Activated CD8-positive, alpha-beta T cell treated with anti-CD3 and anti-CD28 coated beads, Interleukin-2, amount 10 ng/mL, durations not matched to agents 7 days and 5 days (primary cell): ENCODE results near the gene CPSF7. TPM values are rescaled to one million over a fixed set of nuclear protein-coding genes. Genes with fewer than 3 reads are reported as not detected.

ENCODE experiments used
- ATAC-seq: fragments of 150-1000 bp; cut with Tn5 transposase; one replicate; pipeline ENCODE4 v1.10.0; 2021; ENCODE audit warnings: moderate library complexity
- CTCF ChIA-PET: fragments of 350-600 bp; sonication (Branson Sonifier 250); formaldehyde crosslinking; loops from one replicate; lab custom pipeline; 2021; ENCODE audit warnings: antibody characterized with exemption; lab: Charles Lee
- POLR2A ChIA-PET: fragments of 350-600 bp; sonication (Branson Sonifier 250); formaldehyde crosslinking; loops from one replicate; lab custom pipeline; 2021; ENCODE audit warnings: antibody characterized with exemption; lab: Charles Lee
- DNase-seq: peaks from one replicate; pipeline ENCODE4 v3.0.0-alpha.2; 2020
- H3K27ac Mint-ChIP-seq: one replicate; pipeline ENCODE4 v1.8.0; 2021; ENCODE audit warnings: mild to moderate bottlenecking, mixed read lengths
- H3K27me3 Mint-ChIP-seq: one replicate; pipeline ENCODE4 v1.8.0; 2021; ENCODE audit warnings: low read depth, mixed read lengths
- H3K36me3 Mint-ChIP-seq: one replicate; pipeline ENCODE4 v1.8.0; 2021; ENCODE audit warnings: low read depth, mixed read lengths
- H3K4me1 Mint-ChIP-seq: one replicate; pipeline ENCODE4 v1.8.0; 2021; ENCODE audit warnings: low read depth, mixed read lengths
- H3K4me3 Mint-ChIP-seq: one replicate; pipeline ENCODE4 v1.8.0; 2021; ENCODE audit warnings: mild to moderate bottlenecking, mixed read lengths
- H3K9me3 Mint-ChIP-seq: one replicate; pipeline ENCODE4 v1.8.0; 2022; ENCODE audit warnings: mixed read lengths; ENCODE audit not compliant: insufficient read depth
- total RNA-seq, 2 experiments: library from RNA; stranded (reverse); gene quantifications; one replicate each; pipeline ENCODE4 v1.2.3, GENCODE V29; 2021

CPSF7 gene
- total RNA-seq, 2 experiments from 2014 or later = 94.8 to 98.4 TPM

- H3K36me3 Mint-ChIP-seq = peaks cover 72% of the 10 kb centered on the region
- DNase-seq (no peak), ATAC-seq (no peak)
- H3K4me1 Mint-ChIP-seq = peaks cover 18% of the 10 kb centered on the region
- no peaks in the 10 kb centered on the region for H3K27me3 Mint-ChIP-seq
- H3K4me3 Mint-ChIP-seq = no peak overlapping the region
- peaks cover 4% of the 10 kb centered on the region for H3K9me3 Mint-ChIP-seq
- ChIA-PET POLR2A (interaction anchor here (1.0 kb wide), 1 partner anchor 33 kb away, joined by 3 read pairs; no protein-coding TSS in a partner anchor), CTCF (interaction anchor here (0.8 to 4.0 kb wide), 2 partner anchors 13 to 17 kb away, joined by 4 to 35 read pairs; no protein-coding TSS in a partner anchor)
- H3K27ac Mint-ChIP-seq = no peak overlapping the region
Observed at GRCh38 chr11:61368646-61369045, 61.1 kb downstream of the CPSF7 start.

- POLR2A ChIA-PET = interaction anchor here (1.0 to 1.4 kb wide), 2 partner anchors 18 to 31 kb away, joined by 3 to 5 read pairs; no protein-coding TSS in a partner anchor
- DNase-seq (no peak), ATAC-seq (no peak)
- Mint-ChIP-seq H3K27ac (no peak overlapping the region), H3K9me3 (no peaks in the 10 kb centered on the region), H3K36me3 (peaks cover 71% of the 10 kb centered on the region), H3K4me1 (peaks cover 30% of the 10 kb centered on the region), H3K27me3 (no peaks in the 10 kb centered on the region), H3K4me3 (no peak overlapping the region)
- CTCF ChIA-PET = interaction anchor here (2.5 to 3.4 kb wide), 2 partner anchors 18 to 31 kb away, joined by 20 read pairs; no protein-coding TSS in a partner anchor
Observed at GRCh38 chr11:61367406-61367805, 62.4 kb downstream of the CPSF7 start.

- Mint-ChIP-seq H3K4me1 (peaks cover 37% of the 10 kb centered on the region), H3K36me3 (peaks cover 50% of the 10 kb centered on the region), H3K27ac (no peak overlapping the region), H3K9me3 (no peaks in the 10 kb centered on the region), H3K4me3 (peak overlapping the region; percentile 95), H3K27me3 (no peaks in the 10 kb centered on the region)
- ChIA-PET POLR2A (interaction anchor here (1.2 to 5.5 kb wide), 3 partner anchors 16 to 65 kb away, joined by 3 to 72 read pairs (median 25); partner anchors contain the start of genes CPSF7, DDB1, SDHAF2 and TKFC), CTCF (interaction anchor here (0.7 to 5.0 kb wide), 5 partner anchors 21 to 71 kb away, joined by 4 to 105 read pairs (median 19); partner anchors contain the start of gene TMEM216)
- no peak for ATAC-seq
- DNase-seq = no peak
Observed at GRCh38 chr11:61364012-61364675, 65.6 kb downstream of the CPSF7 start.

- Mint-ChIP-seq H3K4me3 (peak overlapping the region; percentile 95), H3K36me3 (peaks cover 39% of the 10 kb centered on the region), H3K9me3 (no peaks in the 10 kb centered on the region), H3K27ac (peak overlapping the region; percentile 94), H3K4me1 (peaks cover 37% of the 10 kb centered on the region), H3K27me3 (no peaks in the 10 kb centered on the region)
- ChIA-PET POLR2A (interaction anchor here (0.8 to 5.5 kb wide), 14 partner anchors 8 to 73 kb away, joined by 3 to 72 read pairs (median 8); partner anchors contain the start of genes CPSF7, DDB1, SDHAF2 and TKFC), CTCF (interaction anchor here (0.7 to 5.0 kb wide), 15 partner anchors 8 to 260 kb away, joined by 3 to 105 read pairs (median 7); partner anchors contain the start of genes CD5, DDB1, TKFC and TMEM216)
- peak; percentile 28 for ATAC-seq
- DNase-seq = peak; percentile 60
Observed at GRCh38 chr11:61362542-61362875, 67.3 kb downstream of the CPSF7 start.

- H3K36me3 Mint-ChIP-seq = peaks cover 35% of the 10 kb centered on the region
- peak within 1 kb of the TSS; percentile 95 for H3K4me3 Mint-ChIP-seq
- H3K27me3 Mint-ChIP-seq = no peaks in the 10 kb centered on the region
- POLR2A ChIA-PET = interaction anchor here (0.9 to 5.5 kb wide), 17 partner anchors 9 to 73 kb away, joined by 3 to 72 read pairs (median 6); partner anchors contain the start of genes CPSF7, DDB1, SDHAF2 and TKFC
- CTCF ChIA-PET = interaction anchor here (0.8 to 5.0 kb wide), 14 partner anchors 7 to 260 kb away, joined by 3 to 105 read pairs (median 8); partner anchors contain the start of genes CD5, DDB1, TKFC and TMEM216
- H3K9me3 Mint-ChIP-seq = no peaks in the 10 kb centered on the region
- DNase-seq = peak; percentile 95
- ATAC-seq = peak; percentile 97
- peak within 1 kb of the TSS; percentile 94 for H3K27ac Mint-ChIP-seq
- H3K4me1 Mint-ChIP-seq = peaks cover 37% of the 10 kb centered on the region
Observed at GRCh38 chr11:61361741-61362541, 67.8 kb downstream of the CPSF7 start, which contains the start of the genes CYB561A3 and TMEM138. Gene CYB561A3, minus strand, starts transcription at chr11:61361882. Its CDS starts 5,169 bp downstream, at chr11:61356713. Gene TMEM138, plus strand, starts transcription at chr11:61362374. Its CDS starts 2,017 bp downstream, at chr11:61364391.

- ATAC-seq (no peak), DNase-seq (no peak)
- Mint-ChIP-seq H3K4me1 (peaks cover 37% of the 10 kb centered on the region), H3K27me3 (no peaks in the 10 kb centered on the region), H3K9me3 (no peaks in the 10 kb centered on the region), H3K27ac (peak overlapping the region; percentile 94), H3K36me3 (peaks cover 28% of the 10 kb centered on the region), H3K4me3 (peak overlapping the region; percentile 95)
- CTCF ChIA-PET = interaction anchor here (0.9 to 5.0 kb wide), 9 partner anchors 13 to 107 kb away, joined by 3 to 105 read pairs (median 9); partner anchors contain the start of genes DDB1, TKFC, TMEM216 and VWCE
- POLR2A ChIA-PET = interaction anchor here (1.0 to 5.5 kb wide), 10 partner anchors 13 to 68 kb away, joined by 3 to 72 read pairs (median 8); partner anchors contain the start of genes CPSF7, DDB1, SDHAF2 and TKFC
Observed at GRCh38 chr11:61361237-61361740, 68.5 kb downstream of the CPSF7 start.

GRCh38 chr11:61359516-61359915 is 70.3 kb downstream of the CPSF7 start:
- ATAC-seq (no peak), DNase-seq (no peak)
- Mint-ChIP-seq H3K27ac (peak overlapping the region; percentile 12), H3K27me3 (no peaks in the 10 kb centered on the region), H3K9me3 (no peaks in the 10 kb centered on the region), H3K4me1 (peaks cover 37% of the 10 kb centered on the region), H3K4me3 (no peak overlapping the region), H3K36me3 (peaks cover 21% of the 10 kb centered on the region)
- CTCF ChIA-PET = interaction anchor here (0.7 to 5.0 kb wide), 4 partner anchors 23 to 76 kb away, joined by 3 to 105 read pairs (median 4); no protein-coding TSS in a partner anchor
- POLR2A ChIA-PET = interaction anchor here (1.2 kb wide), 1 partner anchor 28 kb away, joined by 3 read pairs; no protein-coding TSS in a partner anchor

- no peak overlapping the region for H3K4me3 Mint-ChIP-seq
- H3K36me3 Mint-ChIP-seq = peaks cover 12% of the 10 kb centered on the region
- DNase-seq (no peak), ATAC-seq (no peak)
- H3K27me3 Mint-ChIP-seq = no peaks in the 10 kb centered on the region
- H3K4me1 Mint-ChIP-seq = peaks cover 32% of the 10 kb centered on the region
- no peak overlapping the region for H3K27ac Mint-ChIP-seq
- no peaks in the 10 kb centered on the region for H3K9me3 Mint-ChIP-seq
- POLR2A ChIA-PET = interaction anchor here (0.7 kb wide), 1 partner anchor 25 kb away, joined by 3 read pairs; no protein-coding TSS in a partner anchor
- CTCF ChIA-PET = interaction anchor here (1.9 to 4.3 kb wide), 2 partner anchors 23 to 27 kb away, joined by 8 to 39 read pairs; no protein-coding TSS in a partner anchor
Observed at GRCh38 chr11:61358566-61358965, 71.2 kb downstream of the CPSF7 start.

- ChIA-PET POLR2A (interaction anchor here (0.6 to 1.1 kb wide), 2 partner anchors 22 to 725 kb away, joined by 4 read pairs; no protein-coding TSS in a partner anchor), CTCF (interaction anchor here (1.4 to 4.3 kb wide), 3 partner anchors 23 to 36 kb away, joined by 4 to 39 read pairs (median 8); no protein-coding TSS in a partner anchor)
- Mint-ChIP-seq H3K4me3 (no peak overlapping the region), H3K36me3 (peaks cover 18% of the 10 kb centered on the region), H3K27ac (no peak overlapping the region), H3K9me3 (no peaks in the 10 kb centered on the region), H3K27me3 (no peaks in the 10 kb centered on the region), H3K4me1 (peaks cover 25% of the 10 kb centered on the region)
- no peak for ATAC-seq
- no peak for DNase-seq
Observed at GRCh38 chr11:61357894-61358239, 71.9 kb downstream of the CPSF7 start.

- ChIA-PET POLR2A (interaction anchor here (0.6 to 1.1 kb wide), 2 partner anchors 21 to 726 kb away, joined by 4 read pairs; no protein-coding TSS in a partner anchor), CTCF (interaction anchor here (1.4 to 4.3 kb wide), 3 partner anchors 22 to 36 kb away, joined by 4 to 39 read pairs (median 8); no protein-coding TSS in a partner anchor)
- ATAC-seq (no peak), DNase-seq (no peak)
- Mint-ChIP-seq H3K9me3 (no peaks in the 10 kb centered on the region), H3K27ac (no peak overlapping the region), H3K4me3 (no peak overlapping the region), H3K36me3 (peaks cover 17% of the 10 kb centered on the region), H3K4me1 (peaks cover 22% of the 10 kb centered on the region), H3K27me3 (no peaks in the 10 kb centered on the region)
Observed at GRCh38 chr11:61357233-61357893, 72.4 kb downstream of the CPSF7 start.
